Measurements from ENCODE around the gene SLC44A3.

GRCh38 chr1:94798462-94798861, 21.7 kb upstream of the SLC44A3 start:
- TF ChIP-seq CTCF (IDR thresholded peaks at IDR 0.05; ENCODE audit: poor library complexity, severe bottlenecking) (no peak), RAD21 (conservative IDR thresholded peaks at IDR 0.05) (no peak), EP300 (conservative IDR thresholded peaks at IDR 0.05; ENCODE audit: poor library complexity, severe bottlenecking) (no peak)
